Liver (tissue), 9 donors: ENCODE results near the gene RPS29. TPM values are rescaled to one million over a fixed set of nuclear protein-coding genes. Genes with fewer than 3 reads are reported as not detected.

Source experiments
- DNase-seq: peaks from one replicate; pipeline ENCODE4 v3.0.0-alpha.2; 2017; ENCODE audit warnings: low spot score
- H3K27ac ChIP-seq, 2 donors: one replicate each; pipeline ENCODE4 v1.7.0; 2013; ENCODE audit warnings: inconsistent platforms in 2 of 2, low read length in 2 of 2, control low read depth in 1 of 2, low read depth in 1 of 2, mild to moderate bottlenecking in 1 of 2
- H3K27me3 ChIP-seq, 4 donors: one replicate each; pipeline versions ENCODE4 v1.6.1 to v1.7.0; 2013; ENCODE audit warnings: low read length in 3 of 4, inconsistent platforms in 1 of 4, mild to moderate bottlenecking in 1 of 4, moderate library complexity in 1 of 4; ENCODE audit not compliant: control insufficient read depth in 4 of 4, insufficient read depth in 4 of 4
- H3K36me3 ChIP-seq, 4 donors: one replicate each; pipeline versions ENCODE4 v1.6.1 to v1.7.0; 2013; ENCODE audit warnings: low read length in 3 of 4, mild to moderate bottlenecking in 3 of 4, low read depth in 1 of 4, moderate library complexity in 1 of 4; ENCODE audit not compliant: control insufficient read depth in 4 of 4, insufficient read depth in 3 of 4
- H3K4me1 ChIP-seq, 4 donors: one replicate each; pipeline versions ENCODE4 v1.6.1 to v1.7.0; 2013; ENCODE audit warnings: low read length in 3 of 4, mild to moderate bottlenecking in 3 of 4, moderate library complexity in 1 of 4; ENCODE audit not compliant: control insufficient read depth in 4 of 4, insufficient read depth in 4 of 4
- H3K4me3 ChIP-seq, 3 donors: one replicate each; pipeline versions ENCODE4 v1.6.1 to v1.7.0; 2013; ENCODE audit warnings: low read length in 3 of 3, control low read depth in 1 of 3, low read depth in 1 of 3, mild to moderate bottlenecking in 1 of 3
- H3K9ac ChIP-seq, 2 donors: one replicate each; pipeline ENCODE4 v1.7.0; 2013; ENCODE audit warnings: low read length in 2 of 2, mild to moderate bottlenecking in 2 of 2, moderate library complexity in 2 of 2, control low read depth in 1 of 2, low read depth in 1 of 2
- H3K9me3 ChIP-seq, 4 donors: one replicate each; pipeline versions ENCODE4 v1.6.1 to v1.7.0; 2013; ENCODE audit warnings: low read length in 3 of 4; ENCODE audit not compliant: control insufficient read depth in 4 of 4
- EGR1 ChIP-seq, 2 donors: IDR thresholded peaks; 2 replicates each; pipeline ENCODE4 v1.6.1; 2016 to 2018; ENCODE audit warnings: antibody characterized with exemption in 2 of 2, low read depth in 2 of 2
- GABPA ChIP-seq, 2 donors: IDR thresholded peaks in 1 of 2; conservative IDR thresholded peaks in 1 of 2; 2 replicates each; pipeline ENCODE4 v1.6.1; 2016; ENCODE audit warnings: antibody characterized with exemption in 2 of 2, mild to moderate bottlenecking in 1 of 2, moderate library complexity in 1 of 2
- JUND ChIP-seq, 2 donors: IDR thresholded peaks; 2 replicates each; pipeline ENCODE4 v1.6.1; 2016; ENCODE audit warnings: antibody characterized with exemption in 2 of 2
- RAD21 ChIP-seq, 2 donors: IDR thresholded peaks; 2 replicates each; pipeline ENCODE4 v1.6.1; 2016; ENCODE audit warnings: antibody characterized with exemption in 2 of 2, mild to moderate bottlenecking in 2 of 2
- REST ChIP-seq: IDR thresholded peaks from 2 replicates; pipeline ENCODE4 v1.6.1; 2016; ENCODE audit warnings: antibody characterized with exemption, mild to moderate bottlenecking
- RXRA ChIP-seq, 2 donors: IDR thresholded peaks; 2 replicates each; pipeline ENCODE4 v1.6.1; 2017 to 2018; ENCODE audit warnings: antibody characterized with exemption in 2 of 2, mild to moderate bottlenecking in 1 of 2
- SP1 ChIP-seq: IDR thresholded peaks from 2 replicates; pipeline ENCODE4 v1.6.1; 2018; ENCODE audit warnings: antibody characterized with exemption, mild to moderate bottlenecking
- TAF1 ChIP-seq: conservative IDR thresholded peaks from 2 replicates; pipeline ENCODE4 v1.6.1; 2016; ENCODE audit warnings: antibody characterized with exemption, mild to moderate bottlenecking
- ZBTB33 ChIP-seq: IDR thresholded peaks from 2 replicates; pipeline ENCODE4 v1.6.1; 2016; ENCODE audit warnings: antibody characterized with exemption
- WGBS: extraction: QIAGEN DNeasy Blood & Tissue Kit; methylation state at CpG from one replicate; pipeline ENCODE4 v1.1.7; 2013; 5-methylcytosine and 5-hydroxymethylcytosine counted together
- polyA plus RNA-seq, 2 donors: library from polyadenylated mRNA; stranded (reverse) in 1 of 2; unstranded in 1 of 2; fragments of 200-250 nt in 1 of 2; fragments of >200 nt in 1 of 2; fragmentation: Nextera tagmentation in 1 of 2; extraction: Ambion mirVana in 1 of 2; gene quantifications; one replicate each; pipeline versions ENCODE4 v1.2.1 to v1.2.3, GENCODE V29; 2013 to 2015
- total RNA-seq, 2 donors: library from RNA; depleted of rRNA; stranded (reverse); fragments of >200 nt; gene quantifications; one replicate each; pipeline ENCODE4 v1.2.3, GENCODE V29; 2014
- TF ChIP-seq, protein P1 (sequence below): fragments of 150-350 bp; IDR thresholded peaks from 2 replicates; pipeline ENCODE4 v1.5.1; 2017; ENCODE audit warnings: improper control_type of control experiment, low read depth, low read length; ENCODE audit not compliant: missing input control
- donor health status: healthy.
- donor health status: healthy.
- donor health status: healthy.
- donor health status: healthy.
- donor health status: healthy.

Gene RPS29
- total and polyA plus RNA-seq, 4 donors: 584 to 1,739 (median 839) TPM

DNA sequence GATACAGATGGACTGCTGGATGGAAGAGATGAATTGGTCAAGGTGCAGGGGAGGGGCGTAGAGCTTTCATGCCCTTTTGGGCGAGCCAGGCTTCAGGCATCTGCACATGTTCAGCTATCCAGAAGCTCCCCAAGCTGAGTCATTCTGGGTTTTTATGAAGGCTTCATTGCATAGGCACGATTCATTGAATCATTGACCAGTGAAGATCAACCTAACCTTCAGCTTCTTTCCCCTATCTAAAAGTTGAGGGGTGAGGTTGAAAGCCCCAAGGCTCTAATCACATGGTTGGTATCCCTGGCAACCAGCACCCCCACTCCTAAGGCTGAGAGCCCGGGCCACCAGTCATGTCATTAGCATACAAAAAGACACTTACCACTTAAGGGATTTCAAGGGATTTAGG is 36.3 kb downstream of the RPS29 start (continued):
- TF ChIP-seq, protein P1, sequence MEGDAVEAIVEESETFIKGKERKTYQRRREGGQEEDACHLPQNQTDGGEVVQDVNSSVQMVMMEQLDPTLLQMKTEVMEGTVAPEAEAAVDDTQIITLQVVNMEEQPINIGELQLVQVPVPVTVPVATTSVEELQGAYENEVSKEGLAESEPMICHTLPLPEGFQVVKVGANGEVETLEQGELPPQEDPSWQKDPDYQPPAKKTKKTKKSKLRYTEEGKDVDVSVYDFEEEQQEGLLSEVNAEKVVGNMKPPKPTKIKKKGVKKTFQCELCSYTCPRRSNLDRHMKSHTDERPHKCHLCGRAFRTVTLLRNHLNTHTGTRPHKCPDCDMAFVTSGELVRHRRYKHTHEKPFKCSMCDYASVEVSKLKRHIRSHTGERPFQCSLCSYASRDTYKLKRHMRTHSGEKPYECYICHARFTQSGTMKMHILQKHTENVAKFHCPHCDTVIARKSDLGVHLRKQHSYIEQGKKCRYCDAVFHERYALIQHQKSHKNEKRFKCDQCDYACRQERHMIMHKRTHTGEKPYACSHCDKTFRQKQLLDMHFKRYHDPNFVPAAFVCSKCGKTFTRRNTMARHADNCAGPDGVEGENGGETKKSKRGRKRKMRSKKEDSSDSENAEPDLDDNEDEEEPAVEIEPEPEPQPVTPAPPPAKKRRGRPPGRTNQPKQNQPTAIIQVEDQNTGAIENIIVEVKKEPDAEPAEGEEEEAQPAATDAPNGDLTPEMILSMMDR: no peak

DNA sequence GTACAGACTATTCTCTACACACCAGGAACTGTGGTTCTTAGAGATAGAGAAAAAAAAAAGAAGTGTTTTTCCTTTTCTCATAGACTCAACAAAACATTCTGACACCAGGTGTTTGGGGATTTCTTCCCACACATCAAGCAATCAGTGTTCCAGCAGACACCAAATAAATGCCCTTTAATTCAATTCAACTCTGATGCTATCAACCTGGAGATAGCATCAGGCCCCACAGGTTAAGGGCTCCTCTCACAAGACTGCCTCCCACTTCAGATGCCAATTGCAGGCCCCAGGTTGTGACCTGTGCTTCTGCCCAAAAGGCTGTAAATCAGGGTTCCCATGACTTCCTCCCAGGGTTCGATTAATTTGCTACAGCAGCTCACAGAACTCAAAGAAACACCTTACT is 36.7 kb downstream of the RPS29 start:
- WGBS: 76% methylated on average over 1 of the region's 1 CpG
- Histone ChIP-seq H3K27ac (no peak overlapping the region), H3K4me1 (peaks cover 4 to 30% (median 16%) of the 10 kb centered on the region in 4 donors), H3K4me3 (no peak overlapping the region), H3K9ac (no peak overlapping the region), H3K27me3 (no peaks in the 10 kb centered on the region), H3K9me3 (no peaks in the 10 kb centered on the region), H3K36me3 (no peaks in the 10 kb centered on the region)
- no peak for TF ChIP-seq RXRA (IDR thresholded peaks at IDR 0.05)
- TF ChIP-seq GABPA (IDR thresholded peaks at IDR 0.05 in 1 of 2, conservative IDR thresholded peaks at IDR 0.05 in 1 of 2): no peak
- no peak for TF ChIP-seq ZBTB33
- TF ChIP-seq REST: no peak
- no peak for TF ChIP-seq EGR1 (IDR thresholded peaks at IDR 0.05; ENCODE audit: low read depth in 2 of 2)
- TF ChIP-seq TAF1: no peak
- no peak for TF ChIP-seq RAD21 (IDR thresholded peaks at IDR 0.05)
- no peak for DNase-seq

DNA sequence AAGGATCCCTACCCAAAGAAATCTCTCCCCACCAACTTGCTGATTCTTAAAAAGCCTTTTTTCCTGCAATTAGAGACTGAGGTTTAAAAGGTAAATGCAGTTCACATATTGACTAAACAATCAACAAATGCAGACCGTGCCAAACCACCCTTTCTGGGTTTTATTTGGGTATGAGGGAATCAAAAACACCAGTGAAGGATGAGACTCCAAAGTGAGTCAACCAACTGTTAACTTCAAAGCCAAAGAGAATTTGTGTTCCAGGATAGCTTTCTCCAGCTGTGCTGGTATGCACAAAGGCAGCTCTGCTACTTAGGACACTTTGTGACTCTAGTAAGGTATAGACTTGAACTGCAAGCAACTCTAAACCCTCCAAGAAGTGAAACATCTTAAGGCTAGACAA is 39.4 kb downstream of the RPS29 start:
- peaks cover 4 to 30% (median 16%) of the 10 kb centered on the region in 4 donors for H3K4me1 ChIP-seq
- no peak for TF ChIP-seq JUND (IDR thresholded peaks at IDR 0.05)
- no peak for TF ChIP-seq SP1
- no peaks in the 10 kb centered on the region for H3K9me3 ChIP-seq
- no peak overlapping the region for H3K9ac ChIP-seq
- H3K27me3 ChIP-seq: no peaks in the 10 kb centered on the region
- H3K4me3 ChIP-seq: no peak overlapping the region
- no peak for DNase-seq
- no peaks in the 10 kb centered on the region for H3K36me3 ChIP-seq
- no peak overlapping the region for H3K27ac ChIP-seq
- 44% methylated on average over 1 of the region's 1 CpG for WGBS
